ENCODE data around the gene CUX1.

DNA sequence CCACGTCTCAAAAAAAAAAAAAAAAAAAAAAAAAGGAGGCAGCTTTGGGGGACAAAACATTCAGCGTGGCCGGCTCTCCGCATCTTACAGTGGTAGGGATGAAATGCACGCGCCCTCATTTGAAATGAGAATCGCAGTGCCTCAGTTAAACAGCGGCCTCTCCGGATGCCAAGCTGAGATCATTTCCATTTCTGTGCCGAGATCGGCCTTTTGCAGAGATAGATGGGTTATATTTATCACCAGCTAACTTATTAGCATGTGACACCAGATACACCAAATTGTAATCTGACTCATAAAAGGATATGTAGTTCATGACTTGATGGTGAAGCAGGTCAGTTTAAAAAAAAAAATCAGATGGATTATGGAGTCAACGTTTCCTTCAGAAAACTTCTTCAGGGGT lies 138.7 kb downstream of the CUX1 start:
- TF ChIP-seq, protein P1, sequence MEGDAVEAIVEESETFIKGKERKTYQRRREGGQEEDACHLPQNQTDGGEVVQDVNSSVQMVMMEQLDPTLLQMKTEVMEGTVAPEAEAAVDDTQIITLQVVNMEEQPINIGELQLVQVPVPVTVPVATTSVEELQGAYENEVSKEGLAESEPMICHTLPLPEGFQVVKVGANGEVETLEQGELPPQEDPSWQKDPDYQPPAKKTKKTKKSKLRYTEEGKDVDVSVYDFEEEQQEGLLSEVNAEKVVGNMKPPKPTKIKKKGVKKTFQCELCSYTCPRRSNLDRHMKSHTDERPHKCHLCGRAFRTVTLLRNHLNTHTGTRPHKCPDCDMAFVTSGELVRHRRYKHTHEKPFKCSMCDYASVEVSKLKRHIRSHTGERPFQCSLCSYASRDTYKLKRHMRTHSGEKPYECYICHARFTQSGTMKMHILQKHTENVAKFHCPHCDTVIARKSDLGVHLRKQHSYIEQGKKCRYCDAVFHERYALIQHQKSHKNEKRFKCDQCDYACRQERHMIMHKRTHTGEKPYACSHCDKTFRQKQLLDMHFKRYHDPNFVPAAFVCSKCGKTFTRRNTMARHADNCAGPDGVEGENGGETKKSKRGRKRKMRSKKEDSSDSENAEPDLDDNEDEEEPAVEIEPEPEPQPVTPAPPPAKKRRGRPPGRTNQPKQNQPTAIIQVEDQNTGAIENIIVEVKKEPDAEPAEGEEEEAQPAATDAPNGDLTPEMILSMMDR (IDR thresholded peaks at IDR 0.05; ENCODE audit: insufficient read depth, low read length) = no peak
- TF ChIP-seq POLR2AphosphoS5 (IDR thresholded peaks at IDR 0.05; ENCODE audit: low read depth) = no peak
- TF ChIP-seq GABPA (IDR thresholded peaks at IDR 0.05; ENCODE audit: low read depth) = no peak

Measured in HL-60 (cell line).